ENCODE measurements around the gene PROB1. TPM values are rescaled to one million over a fixed set of nuclear protein-coding genes. Genes with fewer than 3 reads are reported as not detected.

PROB1 gene
- total and polyA plus RNA-seq, 2 of the 13 experiments (the other 11 are each of a cell fraction or from before 2014, with no cell fraction given), result 0.69 to 1.1 TPM

- TF ChIP-seq ZNF609 (CRISPR knock-in tag; IDR thresholded peaks at IDR 0.05; ENCODE audit: borderline replicate concordance), result no peak
- no peak for TF ChIP-seq MLLT10 (CRISPR knock-in tag; IDR thresholded peaks at IDR 0.05)
- TF ChIP-seq ZNF296 (CRISPR knock-in tag; conservative IDR thresholded peaks at IDR 0.05), result no peak
- no peak for TF ChIP-seq HNF4A (CRISPR knock-in tag; IDR thresholded peaks at IDR 0.05)
- no peak; the same call in 1 of the 2 replicates for TF ChIP-seq REPIN1 (CRISPR knock-in tag; IDR thresholded peaks at IDR 0.05; ENCODE audit: borderline replicate concordance, low read depth)
- peak; percentile 72; the same call in 1 of the 2 replicates for TF ChIP-seq IKZF5 (CRISPR knock-in tag; IDR thresholded peaks at IDR 0.05)
- TF ChIP-seq MXD4 (CRISPR knock-in tag; IDR thresholded peaks at IDR 0.05), result 0 out of 2 replicates have a peak, but pooled peaks have one; percentile 39
- no peak for TF ChIP-seq FUBP1 (CRISPR knock-in tag; IDR thresholded peaks at IDR 0.05; ENCODE audit: borderline replicate concordance)
- 0 out of 2 replicates have a peak, but pooled peaks have one; percentile 74 for TF ChIP-seq HES4 (CRISPR knock-in tag; IDR thresholded peaks at IDR 0.05; ENCODE audit: borderline replicate concordance)
- no peak for TF ChIP-seq ZKSCAN8 (CRISPR knock-in tag; IDR thresholded peaks at IDR 0.05; ENCODE audit: borderline replicate concordance)
- no peak for TF ChIP-seq ZNF746 (CRISPR knock-in tag; IDR thresholded peaks at IDR 0.05)
- no peak for TF ChIP-seq ZNF646 (CRISPR knock-in tag; IDR thresholded peaks at IDR 0.05)
- TF ChIP-seq ZNF674 (CRISPR knock-in tag; IDR thresholded peaks at IDR 0.05; ENCODE audit: low read depth), result 0 out of 2 replicates have a peak, but pooled peaks have one; percentile 33
These were observed 44.4 kb upstream of the PROB1 start, which contains the start of gene DNAJC18 (continued) for GRCh38 chr5:139439013-139439903.
